Measurements from ENCODE around the gene UBE2O. TPM values are rescaled to one million over a fixed set of nuclear protein-coding genes. Genes with fewer than 3 reads are reported as not detected.
A peak's percentile ranks its signal among the peaks of the same experiment; 100 is the strongest.

Gene UBE2O
- total RNA-seq, 1 experiment from 2014 or later: 64.7 TPM

- POLR2A ChIA-PET (ENCODE audit: unreplicated experiment): no interaction called here
- Histone ChIP-seq H3K9me2 (replicated peaks; ENCODE audit: low read length) (no peaks in the 10 kb centered on the region), H3K4me1 (ENCODE audit: insufficient read depth, low read length) (peaks cover 39% of the 10 kb centered on the region), H3K27me3 (ENCODE audit: low read length) (no peaks in the 10 kb centered on the region), H4K20me1 (ENCODE audit: low read length) (peaks cover 42% of the 10 kb centered on the region), H3K9ac (ENCODE audit: low read length) (peak overlapping the region; percentile 90), H2AFZ (ENCODE audit: low read length) (no peak overlapping the region), H3K79me2 (ENCODE audit: low read length) (peaks cover 58% of the 10 kb centered on the region), H3K36me3 (ENCODE audit: low read depth, low read length) (no peaks in the 10 kb centered on the region), H3K4me3 (ENCODE audit: low read length) (peak overlapping the region; percentile 93), H3K4me2 (ENCODE audit: low read length) (peak overlapping the region; percentile 89), H3F3A (ENCODE audit: low read length, unreplicated experiment) (peaks cover 12% of the 10 kb centered on the region), H3K9me3 (ENCODE audit: low read length) (no peaks in the 10 kb centered on the region), H3K27ac (ENCODE audit: low read length) (no peak overlapping the region)
- ATAC-seq (peak; percentile 52), DNase-seq (peak; percentile 32)
- intact Hi-C loops (cut with micrococcal nuclease): no loop called here
- TF ChIP-seq EZH2 (IDR thresholded peaks at IDR 0.05; ENCODE audit: low read length, unreplicated experiment): no peak
- TF ChIP-seq, protein P1, sequence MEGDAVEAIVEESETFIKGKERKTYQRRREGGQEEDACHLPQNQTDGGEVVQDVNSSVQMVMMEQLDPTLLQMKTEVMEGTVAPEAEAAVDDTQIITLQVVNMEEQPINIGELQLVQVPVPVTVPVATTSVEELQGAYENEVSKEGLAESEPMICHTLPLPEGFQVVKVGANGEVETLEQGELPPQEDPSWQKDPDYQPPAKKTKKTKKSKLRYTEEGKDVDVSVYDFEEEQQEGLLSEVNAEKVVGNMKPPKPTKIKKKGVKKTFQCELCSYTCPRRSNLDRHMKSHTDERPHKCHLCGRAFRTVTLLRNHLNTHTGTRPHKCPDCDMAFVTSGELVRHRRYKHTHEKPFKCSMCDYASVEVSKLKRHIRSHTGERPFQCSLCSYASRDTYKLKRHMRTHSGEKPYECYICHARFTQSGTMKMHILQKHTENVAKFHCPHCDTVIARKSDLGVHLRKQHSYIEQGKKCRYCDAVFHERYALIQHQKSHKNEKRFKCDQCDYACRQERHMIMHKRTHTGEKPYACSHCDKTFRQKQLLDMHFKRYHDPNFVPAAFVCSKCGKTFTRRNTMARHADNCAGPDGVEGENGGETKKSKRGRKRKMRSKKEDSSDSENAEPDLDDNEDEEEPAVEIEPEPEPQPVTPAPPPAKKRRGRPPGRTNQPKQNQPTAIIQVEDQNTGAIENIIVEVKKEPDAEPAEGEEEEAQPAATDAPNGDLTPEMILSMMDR (conservative IDR thresholded peaks at IDR 0.05; ENCODE audit: low read depth, low read length): no peak
- BruUV-seq (replicated peaks): no TSS peak
- CTCF ChIA-PET: interaction anchor here (0.6 kb wide), 2 partner anchors 82 to 126 kb away, joined by 3 to 4 read pairs; no protein-coding TSS in a partner anchor
Measured at GRCh38 chr17:76452127-76452659, 759 bp downstream of the UBE2O start.

- peaks cover 15% of the 10 kb centered on the region for H3F3A ChIP-seq (ENCODE audit: low read length, unreplicated experiment)
- DNase-seq (no peak), ATAC-seq (no peak)
- H3K79me2 ChIP-seq (ENCODE audit: low read length): peaks cover 59% of the 10 kb centered on the region
- TSS peak; percentile 42 for BruUV-seq (replicated peaks)
- H3K4me2 ChIP-seq (ENCODE audit: low read length): peak overlapping the region; percentile 89
- H3K27ac ChIP-seq (ENCODE audit: low read length): no peak overlapping the region
- peak overlapping the region; percentile 90 for H3K9ac ChIP-seq (ENCODE audit: low read length)
- TF ChIP-seq EZH2phosphoT487 (IDR thresholded peaks at IDR 0.05; ENCODE audit: borderline replicate concordance, low read length) (no peak), EZH2 (IDR thresholded peaks at IDR 0.05; ENCODE audit: low read length, unreplicated experiment) (no peak)
- TF ChIP-seq, protein P1 (conservative IDR thresholded peaks at IDR 0.05; ENCODE audit: low read depth, low read length): no peak
- no peaks in the 10 kb centered on the region for H3K36me3 ChIP-seq (ENCODE audit: low read depth, low read length)
- peak overlapping the region; percentile 93 for H3K4me3 ChIP-seq (ENCODE audit: low read length)
- ChIA-PET POLR2A (ENCODE audit: unreplicated experiment) (no interaction called here), CTCF (interaction anchor here (0.6 kb wide), 1 partner anchor 127 kb away, joined by 3 read pairs; no protein-coding TSS in a partner anchor)
- H3K4me1 ChIP-seq (ENCODE audit: insufficient read depth, low read length): peaks cover 44% of the 10 kb centered on the region
- H3K27me3 ChIP-seq (ENCODE audit: low read length): no peaks in the 10 kb centered on the region
- intact Hi-C loops (cut with micrococcal nuclease): no loop called here
- peaks cover 42% of the 10 kb centered on the region for H4K20me1 ChIP-seq (ENCODE audit: low read length)
- no peak overlapping the region for H2AFZ ChIP-seq (ENCODE audit: low read length)
- H3K9me3 ChIP-seq (ENCODE audit: low read length): no peaks in the 10 kb centered on the region
- no peaks in the 10 kb centered on the region for H3K9me2 ChIP-seq (replicated peaks; ENCODE audit: low read length)
Measured at GRCh38 chr17:76451506-76451905, 1.4 kb downstream of the UBE2O start.

DNA sequence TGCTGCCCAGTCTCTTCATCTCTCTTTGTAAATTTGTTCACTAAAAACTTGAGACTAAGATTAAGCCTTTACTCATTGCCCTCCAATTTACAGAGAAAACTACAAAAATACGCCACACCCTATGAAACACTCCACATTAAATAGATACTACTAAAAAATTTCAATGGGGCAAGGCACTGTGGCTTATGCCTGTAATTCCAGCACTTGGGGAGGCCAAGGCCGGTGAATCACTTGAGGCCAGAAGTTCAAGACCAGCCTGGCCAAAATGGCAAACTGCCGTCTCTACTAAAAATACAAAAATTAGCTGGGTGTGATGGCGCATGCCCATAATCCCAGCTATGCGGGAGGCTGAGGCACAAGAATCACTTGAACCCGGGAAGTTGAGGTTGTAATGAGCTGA, 3.8 kb downstream of the UBE2O start:
- intact Hi-C loops (cut with micrococcal nuclease): no loop called here
- ChIA-PET CTCF (interaction anchor here (1.9 kb wide), 1 partner anchor 9 kb away, joined by 9 read pairs; no protein-coding TSS in a partner anchor), POLR2A (ENCODE audit: unreplicated experiment) (no interaction called here)
- no TSS peak for BruUV-seq (replicated peaks)
- Histone ChIP-seq H3K4me3 (ENCODE audit: low read length) (no peak overlapping the region), H3K27me3 (ENCODE audit: low read length) (no peaks in the 10 kb centered on the region), H4K20me1 (ENCODE audit: low read length) (peaks cover 42% of the 10 kb centered on the region), H3K79me2 (ENCODE audit: low read length) (peaks cover 82% of the 10 kb centered on the region), H3K27ac (ENCODE audit: low read length) (no peak overlapping the region), H3K9me3 (ENCODE audit: low read length) (no peaks in the 10 kb centered on the region), H2AFZ (ENCODE audit: low read length) (no peak overlapping the region), H3K9me2 (replicated peaks; ENCODE audit: low read length) (no peaks in the 10 kb centered on the region), H3K9ac (ENCODE audit: low read length) (no peak overlapping the region), H3K36me3 (ENCODE audit: low read depth, low read length) (no peaks in the 10 kb centered on the region), H3K4me1 (ENCODE audit: insufficient read depth, low read length) (peaks cover 68% of the 10 kb centered on the region), H3F3A (ENCODE audit: low read length, unreplicated experiment) (peaks cover 25% of the 10 kb centered on the region), H3K4me2 (ENCODE audit: low read length) (peak overlapping the region; percentile 81)
- TF ChIP-seq EZH2 (IDR thresholded peaks at IDR 0.05; ENCODE audit: low read length, unreplicated experiment) (no peak), EZH2phosphoT487 (IDR thresholded peaks at IDR 0.05; ENCODE audit: borderline replicate concordance, low read length) (no peak)
- TF ChIP-seq, protein P1 (conservative IDR thresholded peaks at IDR 0.05; ENCODE audit: low read depth, low read length): no peak
- ATAC-seq: no peak
- DNase-seq: no peak

All from PC-3 (cell line).